RWPE2 (cell line): Measurements from ENCODE around the gene HS3ST4.

ENCODE experiments used
- ATAC-seq: fragments of 200-7000 bp; cut with Tn5 transposase; 3 replicates; pipeline ENCODE4 v1.9.1; 2021; ENCODE audit warnings: low read depth
- DNase-seq: peaks from one replicate; pipeline ENCODE4 v3.0.0-alpha.2; 2020; ENCODE audit warnings: low spot score
- H3K27ac ChIP-seq: fragments of 450-650 bp; 2 replicates; pipeline ENCODE4 v1.5.1; 2017; ENCODE audit warnings: mild to moderate bottlenecking; ENCODE audit not compliant: poor library complexity, severe bottlenecking
- H3K27me3 ChIP-seq: fragments of 250-450 bp; sonication (Bioruptor Pico); 2 replicates; pipeline ENCODE4 v1.5.1; 2021; ENCODE audit warnings: mild to moderate bottlenecking, moderate library complexity; ENCODE audit not compliant: insufficient read depth, poor library complexity, severe bottlenecking
- H3K36me3 ChIP-seq: fragments of 250-450 bp; sonication (Bioruptor Pico); 2 replicates; pipeline ENCODE4 v1.5.1; 2020; ENCODE audit warnings: low read depth, mild to moderate bottlenecking, moderate library complexity
- H3K4me1 ChIP-seq: fragments of 250-450 bp; sonication (Bioruptor Pico); 2 replicates; pipeline ENCODE4 v1.5.1; 2021; ENCODE audit warnings: mild to moderate bottlenecking, moderate library complexity; ENCODE audit not compliant: insufficient read depth, poor library complexity, severe bottlenecking
- H3K4me3 ChIP-seq: fragments of 250-450 bp; sonication (Bioruptor Pico); 2 replicates; pipeline ENCODE4 v1.5.1; 2021; ENCODE audit warnings: mild to moderate bottlenecking, moderate library complexity; ENCODE audit not compliant: severe bottlenecking
- H3K9me3 ChIP-seq: fragments of 250-450 bp; sonication (Bioruptor Pico); 2 replicates; pipeline ENCODE4 v1.5.1; 2021; ENCODE audit warnings: mild to moderate bottlenecking, moderate library complexity; ENCODE audit not compliant: severe bottlenecking
- CTCF ChIP-seq: fragments of 450-650 bp; IDR thresholded peaks from one replicate; pipeline ENCODE4 v1.5.1; 2017; ENCODE audit warnings: mild to moderate bottlenecking, moderate library complexity; ENCODE audit not compliant: poor library complexity, severe bottlenecking

HS3ST4 gene

GRCh38 chr16:26178298-26178697 is 486.5 kb downstream of the HS3ST4 start:
- ATAC-seq (no peak), DNase-seq (no peak)
- H3K4me1 ChIP-seq, result no peaks in the 10 kb centered on the region
- no peak overlapping the region for H3K4me3 ChIP-seq
- no peaks in the 10 kb centered on the region for H3K27me3 ChIP-seq
- H3K36me3 ChIP-seq, result no peaks in the 10 kb centered on the region
- TF ChIP-seq CTCF, result no peak
- H3K27ac ChIP-seq, result no peak overlapping the region
- H3K9me3 ChIP-seq, result no peaks in the 10 kb centered on the region

GRCh38 chr16:26186091-26186615 is 494.4 kb downstream of the HS3ST4 start:
- no peak overlapping the region for H3K4me3 ChIP-seq
- no peaks in the 10 kb centered on the region for H3K27me3 ChIP-seq
- no peaks in the 10 kb centered on the region for H3K36me3 ChIP-seq
- H3K9me3 ChIP-seq, result no peaks in the 10 kb centered on the region
- DNase-seq, result no peak
- ATAC-seq, result no peak
- H3K4me1 ChIP-seq, result no peaks in the 10 kb centered on the region
- no peak overlapping the region for H3K27ac ChIP-seq
- TF ChIP-seq CTCF, result no peak
